GM10266 (cell line): Measurements from ENCODE around the gene MRPL24.
A peak's percentile ranks its signal among the peaks of the same experiment; 100 is the strongest.
"Not testable (repeated sequence)": the region's sequence is repeated elsewhere in the genome, so short reads cannot be mapped to it uniquely, and the experiment has no call there.

Experiments used
- DNase-seq: peaks from one replicate; pipeline ENCODE4 v3.0.0; 2012; ENCODE audit errors: extremely low spot score
- CTCF ChIP-seq: IDR thresholded peaks from 2 replicates; pipeline ENCODE4 v1.5.1; 2012; ENCODE audit warnings: mild to moderate bottlenecking, low read depth; ENCODE audit not compliant: control insufficient read depth, insufficient read depth; ENCODE audit errors: missing control alignments

MRPL24 gene

GRCh38 chr1:156767879-156768604 is 27.2 kb upstream of the MRPL24 start:
- DNase-seq, result no peak
- TF ChIP-seq CTCF, result no peak

GRCh38 chr1:156767101-156767878 is 26.4 kb upstream of the MRPL24 start, which contains the start of gene PRCC:
Gene PRCC, plus strand, starts transcription at chr1:156767535. Its CDS starts 237 bp downstream, at chr1:156767772.
- TF ChIP-seq CTCF, result no peak
- DNase-seq, result peak; percentile 89

GRCh38 chr1:156766298-156767100 is 25.6 kb upstream of the MRPL24 start:
- DNase-seq, result no peak
- TF ChIP-seq CTCF, result no peak

- DNase-seq, result no peak
- TF ChIP-seq CTCF, result no peak
Observed at GRCh38 chr1:156765666-156766065, 24.8 kb upstream of the MRPL24 start.

GRCh38 chr1:156765136-156765535 is 24.2 kb upstream of the MRPL24 start:
- DNase-seq, result not testable (repeated sequence)

GRCh38 chr1:156760796-156761104 is 19.9 kb upstream of the MRPL24 start:
- no peak for DNase-seq
- TF ChIP-seq CTCF, result no peak

- no peak for DNase-seq
- no peak for TF ChIP-seq CTCF
Observed at GRCh38 chr1:156760092-156760795, 19.4 kb upstream of the MRPL24 start.

- DNase-seq, result not testable (repeated sequence)
Observed at GRCh38 chr1:156757572-156758253, 16.8 kb upstream of the MRPL24 start.
